ENCODE measurements around the gene POLH.

DNA sequence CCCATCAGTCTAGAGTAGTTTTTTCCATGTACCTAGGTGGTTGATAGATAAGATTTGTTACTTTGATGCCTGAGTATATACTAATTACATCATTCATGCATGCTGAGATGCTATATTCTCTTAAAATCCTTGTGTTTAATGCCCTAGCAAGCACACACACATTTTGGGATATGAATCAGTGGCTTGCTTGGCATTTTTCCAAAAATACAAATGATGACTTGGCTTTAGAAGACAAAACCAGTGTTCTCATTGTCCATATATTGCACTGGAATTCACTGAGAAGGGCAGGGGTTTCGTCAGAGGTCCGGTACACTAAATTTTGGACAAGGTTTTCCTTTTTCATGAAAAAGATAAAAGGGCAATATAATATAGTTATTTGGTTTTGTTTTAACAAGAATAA, 28.2 kb downstream of the POLH start:
- TF ChIP-seq, protein P1, sequence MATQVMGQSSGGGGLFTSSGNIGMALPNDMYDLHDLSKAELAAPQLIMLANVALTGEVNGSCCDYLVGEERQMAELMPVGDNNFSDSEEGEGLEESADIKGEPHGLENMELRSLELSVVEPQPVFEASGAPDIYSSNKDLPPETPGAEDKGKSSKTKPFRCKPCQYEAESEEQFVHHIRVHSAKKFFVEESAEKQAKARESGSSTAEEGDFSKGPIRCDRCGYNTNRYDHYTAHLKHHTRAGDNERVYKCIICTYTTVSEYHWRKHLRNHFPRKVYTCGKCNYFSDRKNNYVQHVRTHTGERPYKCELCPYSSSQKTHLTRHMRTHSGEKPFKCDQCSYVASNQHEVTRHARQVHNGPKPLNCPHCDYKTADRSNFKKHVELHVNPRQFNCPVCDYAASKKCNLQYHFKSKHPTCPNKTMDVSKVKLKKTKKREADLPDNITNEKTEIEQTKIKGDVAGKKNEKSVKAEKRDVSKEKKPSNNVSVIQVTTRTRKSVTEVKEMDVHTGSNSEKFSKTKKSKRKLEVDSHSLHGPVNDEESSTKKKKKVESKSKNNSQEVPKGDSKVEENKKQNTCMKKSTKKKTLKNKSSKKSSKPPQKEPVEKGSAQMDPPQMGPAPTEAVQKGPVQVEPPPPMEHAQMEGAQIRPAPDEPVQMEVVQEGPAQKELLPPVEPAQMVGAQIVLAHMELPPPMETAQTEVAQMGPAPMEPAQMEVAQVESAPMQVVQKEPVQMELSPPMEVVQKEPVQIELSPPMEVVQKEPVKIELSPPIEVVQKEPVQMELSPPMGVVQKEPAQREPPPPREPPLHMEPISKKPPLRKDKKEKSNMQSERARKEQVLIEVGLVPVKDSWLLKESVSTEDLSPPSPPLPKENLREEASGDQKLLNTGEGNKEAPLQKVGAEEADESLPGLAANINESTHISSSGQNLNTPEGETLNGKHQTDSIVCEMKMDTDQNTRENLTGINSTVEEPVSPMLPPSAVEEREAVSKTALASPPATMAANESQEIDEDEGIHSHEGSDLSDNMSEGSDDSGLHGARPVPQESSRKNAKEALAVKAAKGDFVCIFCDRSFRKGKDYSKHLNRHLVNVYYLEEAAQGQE (IDR thresholded peaks at IDR 0.05; ENCODE audit: low read depth, low read length): no peak
- no peak for TF ChIP-seq SUZ12 (IDR thresholded peaks at IDR 0.05; ENCODE audit: unreplicated experiment)
- TF ChIP-seq ZBED1 (IDR thresholded peaks at IDR 0.05; ENCODE audit: borderline replicate concordance): no peak
